HG03159 (cell line): ENCODE data around the gene TMEM63A.
"Not testable (repeated sequence)": the region's sequence is repeated elsewhere in the genome, so short reads cannot be mapped to it uniquely, and the experiment has no call there.

ENCODE experiments used
- ATAC-seq: cut with Tn5 transposase; IDR thresholded peaks from one replicate; pipeline ENCODE4 v1.9.1; 2021; ENCODE audit warnings: mild to moderate bottlenecking, moderate library complexity; ENCODE audit not compliant: unreplicated experiment

The TMEM63A gene

DNA sequence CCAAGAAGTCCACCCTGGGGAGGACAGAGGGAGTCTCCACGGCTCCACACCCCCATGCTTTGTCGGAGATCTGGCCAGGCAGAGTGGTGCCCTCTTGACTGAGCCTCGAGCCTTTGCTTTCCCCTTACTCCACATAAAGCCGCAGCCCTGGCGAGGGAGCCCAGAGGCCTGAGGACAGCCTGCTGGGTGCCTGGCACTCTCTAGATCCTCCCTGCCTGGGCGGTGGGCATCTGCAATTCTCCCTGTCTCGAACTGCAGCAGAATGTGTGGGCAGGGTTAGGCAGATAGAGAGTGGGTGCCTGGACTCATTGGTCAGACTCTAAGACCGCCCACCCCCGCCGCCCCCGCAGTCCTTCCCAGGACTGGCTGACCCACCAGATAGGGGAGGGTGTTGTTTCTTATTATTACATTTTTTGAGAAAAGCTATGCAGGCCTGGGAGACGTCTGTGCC, 58.3 kb downstream of the TMEM63A start:
- no peak for ATAC-seq

- ATAC-seq: no peak
Observed at GRCh38 chr1:225822655-225823403, 59.4 kb downstream of the TMEM63A start.

- ATAC-seq: no peak
Observed at GRCh38 chr1:225820522-225821120, 61.6 kb downstream of the TMEM63A start.

DNA sequence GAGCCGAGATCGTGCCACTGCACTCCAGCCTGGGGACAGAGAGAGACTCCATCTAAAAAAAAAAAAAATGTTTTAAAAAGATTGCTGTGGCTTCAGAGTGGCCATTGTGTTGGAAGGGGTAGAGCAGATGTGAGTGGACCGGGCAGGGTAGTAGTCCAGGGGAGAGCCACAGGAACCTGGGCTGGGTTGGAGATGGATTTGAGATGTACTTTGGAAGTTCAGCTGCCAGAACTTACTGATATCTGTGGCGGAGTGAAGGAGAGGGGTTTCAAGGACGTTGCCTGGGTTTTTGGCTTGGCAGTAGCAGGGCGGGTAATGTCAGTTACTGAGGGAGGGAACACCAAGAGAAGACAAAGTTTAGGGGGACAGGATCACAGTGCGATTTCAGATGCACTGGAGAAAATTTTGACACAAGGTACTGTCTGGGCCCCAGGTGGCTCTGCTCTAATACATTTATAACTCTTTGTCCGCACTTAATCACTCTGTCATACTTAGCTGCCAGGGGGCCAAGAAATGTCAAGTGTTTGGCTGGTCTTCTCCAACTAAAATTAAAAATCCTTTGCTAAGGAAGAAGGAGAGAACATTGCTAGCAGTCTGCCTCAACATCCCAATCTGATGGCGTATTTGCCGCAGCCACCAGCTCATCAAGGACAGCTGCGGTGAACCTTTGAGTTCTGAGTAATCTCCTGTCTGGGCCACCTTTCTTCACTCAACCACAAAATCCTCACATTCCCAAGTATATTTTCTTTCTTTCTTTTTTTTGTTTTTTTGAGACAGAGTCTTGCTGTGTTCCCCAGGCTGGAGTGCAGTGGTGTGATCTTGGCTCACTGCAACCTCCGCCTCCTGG, 62.6 kb downstream of the TMEM63A start:
- ATAC-seq: no peak

GRCh38 chr1:225818229-225818628, 64.0 kb downstream of the TMEM63A start:
- no peak for ATAC-seq

DNA sequence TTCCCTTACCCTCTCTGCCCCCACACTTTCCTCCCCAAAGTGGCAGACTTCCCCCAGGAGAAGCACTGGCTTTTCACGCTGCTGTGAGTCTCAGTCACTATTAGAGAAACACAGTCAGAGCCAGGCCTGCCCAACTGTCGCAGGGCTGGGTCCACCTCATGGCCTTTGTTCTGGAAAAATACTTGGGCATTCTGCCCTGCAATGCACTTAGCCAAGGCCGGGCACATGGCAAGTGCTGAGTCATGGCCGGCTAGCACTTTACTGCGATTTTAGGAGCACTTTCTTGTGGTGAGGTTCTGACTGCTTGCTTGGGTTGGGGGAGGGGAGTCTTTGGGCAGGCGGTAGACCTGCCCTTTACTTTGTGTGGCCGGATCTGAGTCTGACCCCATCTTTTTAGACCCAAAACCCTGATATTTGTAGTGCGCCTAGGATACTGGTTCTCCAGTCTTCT, 64.5 kb downstream of the TMEM63A start:
- no peak for ATAC-seq

DNA sequence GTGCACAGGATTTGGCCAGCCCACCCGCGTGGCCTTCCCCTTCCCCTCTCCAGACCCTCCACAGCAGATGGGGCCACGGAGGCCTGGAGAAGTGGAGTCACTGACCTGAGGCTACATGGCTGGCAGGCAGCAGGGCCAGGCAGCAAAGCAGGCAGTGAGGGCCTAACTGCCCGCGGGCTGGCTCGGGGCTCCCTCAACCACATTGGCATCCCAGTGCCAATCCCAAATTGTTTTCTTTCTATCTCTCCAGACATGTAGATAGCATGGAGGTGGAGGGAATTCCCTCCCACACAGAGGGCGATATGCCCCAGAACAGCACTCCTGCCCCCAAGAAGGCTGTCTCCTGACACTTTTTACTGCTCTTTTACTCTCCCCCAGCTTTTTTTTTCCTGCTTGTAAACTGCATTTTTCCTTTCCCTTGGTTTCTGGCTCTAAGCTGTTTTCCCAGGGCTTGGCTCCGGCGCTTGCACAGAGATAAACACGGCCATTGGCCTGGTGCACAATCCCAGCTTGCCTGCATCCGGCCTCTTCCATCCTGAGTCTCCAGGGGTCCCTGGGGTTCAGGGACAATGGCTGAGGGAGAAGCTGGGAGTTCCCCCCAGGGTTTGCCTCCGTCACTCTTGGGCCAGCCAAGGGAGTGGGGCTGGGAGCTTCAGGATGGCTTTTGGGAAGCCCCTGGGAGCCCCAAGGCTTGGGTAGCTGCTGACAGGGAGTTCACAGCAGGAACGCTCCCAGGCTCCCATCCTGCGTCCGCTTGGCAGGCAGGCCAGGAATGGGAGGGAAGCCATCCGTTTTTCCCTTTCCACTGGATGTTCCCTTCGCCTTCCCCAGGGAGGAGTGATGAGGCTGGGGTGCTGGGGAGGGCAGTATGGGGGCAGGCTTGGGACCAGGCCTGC, 65.3 kb downstream of the TMEM63A start:
- ATAC-seq: no peak

DNA sequence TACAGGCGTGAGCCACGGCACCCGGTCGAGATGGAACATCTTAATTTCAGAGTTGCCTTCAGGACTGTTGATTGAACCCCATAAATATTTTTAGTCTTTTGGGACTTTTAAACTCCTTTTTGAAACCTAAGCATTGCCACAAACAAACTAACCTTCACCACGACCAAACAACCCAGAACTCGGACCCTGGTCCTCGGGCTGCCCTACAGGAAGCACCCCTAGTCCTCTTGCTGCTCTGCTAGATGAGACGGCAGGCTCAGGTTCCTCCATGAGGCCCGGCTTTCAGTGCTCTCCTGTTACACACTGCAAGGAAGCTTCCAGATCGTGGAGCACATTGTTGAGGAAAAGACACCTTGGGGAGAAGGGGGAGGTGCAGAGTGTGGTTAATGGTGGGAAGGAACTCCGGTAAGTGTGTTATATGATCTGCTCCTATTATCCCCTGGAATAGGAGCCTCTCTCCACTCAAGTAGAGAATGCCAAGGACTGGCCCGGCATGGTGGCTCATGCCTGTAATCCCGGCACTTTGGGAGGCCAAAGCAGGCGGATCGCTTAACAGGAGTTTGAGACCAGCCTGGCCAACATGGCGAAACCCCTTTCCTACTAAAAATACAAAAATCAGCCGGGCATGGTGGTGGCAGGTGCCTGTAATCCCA, 66.5 kb downstream of the TMEM63A start:
- ATAC-seq: no peak

- ATAC-seq: not testable (repeated sequence)
Observed at GRCh38 chr1:225815090-225815489, 67.1 kb downstream of the TMEM63A start.

DNA sequence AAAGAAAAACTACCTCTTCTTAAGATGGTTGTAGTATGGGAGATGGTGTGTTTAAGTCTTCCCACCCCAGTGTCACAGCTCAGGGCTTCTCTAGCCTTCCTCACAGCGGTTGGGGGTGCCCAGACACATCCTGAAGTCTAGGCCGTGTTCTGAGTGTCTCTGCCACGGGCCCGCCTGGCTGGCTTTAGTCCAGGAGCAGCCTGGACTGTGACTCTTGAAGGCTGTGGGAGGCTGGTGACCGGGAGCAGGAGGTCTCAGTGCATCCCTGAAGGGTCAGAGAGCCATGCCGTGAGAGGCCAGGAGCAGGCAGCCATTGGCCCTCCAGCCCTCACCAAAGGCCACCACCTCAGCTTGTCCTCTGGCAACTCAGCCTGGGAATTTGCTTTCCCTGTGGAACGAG, 67.8 kb downstream of the TMEM63A start:
- no peak for ATAC-seq

GRCh38 chr1:225813214-225813964, 68.8 kb downstream of the TMEM63A start:
- no peak for ATAC-seq

DNA sequence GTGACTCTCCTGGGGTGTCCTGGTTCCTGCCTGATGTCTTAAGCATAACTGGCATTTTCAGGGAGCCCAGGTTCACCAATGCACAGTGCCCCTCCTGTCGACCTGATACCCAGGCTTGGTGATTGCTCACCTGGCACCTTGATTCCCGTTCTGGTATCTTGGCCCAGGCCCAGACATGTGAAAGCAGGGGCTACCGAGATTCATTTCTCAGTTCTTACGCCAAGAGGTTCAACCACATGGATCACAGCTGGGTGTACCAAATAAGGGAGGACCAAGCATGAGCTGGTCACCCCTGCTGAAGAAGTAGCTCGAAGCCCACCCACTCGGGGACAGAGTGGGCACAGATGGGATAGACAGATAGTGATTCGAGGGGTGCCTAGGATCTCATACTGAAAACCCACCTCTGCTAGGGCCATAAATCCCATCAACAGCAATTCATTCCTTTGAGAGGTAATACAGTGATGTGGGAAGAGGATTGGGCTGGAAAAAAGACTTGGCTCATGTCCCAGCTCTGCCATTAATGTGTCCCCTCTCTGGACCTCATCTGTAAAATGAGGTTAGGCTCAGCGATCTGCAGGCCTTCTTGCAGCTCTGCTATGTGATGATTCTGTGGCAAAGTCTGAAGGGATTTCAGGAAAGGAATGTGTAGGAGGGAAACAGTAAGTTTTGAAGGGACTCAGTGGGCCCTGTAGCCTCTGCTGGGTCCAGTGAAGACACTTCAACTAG, 69.5 kb downstream of the TMEM63A start:
- ATAC-seq: no peak

GRCh38 chr1:225811622-225812487, 70.3 kb downstream of the TMEM63A start:
- no peak for ATAC-seq

GRCh38 chr1:225810579-225811538, 71.3 kb downstream of the TMEM63A start:
- not testable (repeated sequence) for ATAC-seq

GRCh38 chr1:225809842-225810578, 72.2 kb downstream of the TMEM63A start, which contains the start of gene EPHX1:
Gene EPHX1 (plus strand): TSS chr1:225810124. CDS start chr1:225828730, 18,606 bp downstream.
- peak; percentile 91 for ATAC-seq

DNA sequence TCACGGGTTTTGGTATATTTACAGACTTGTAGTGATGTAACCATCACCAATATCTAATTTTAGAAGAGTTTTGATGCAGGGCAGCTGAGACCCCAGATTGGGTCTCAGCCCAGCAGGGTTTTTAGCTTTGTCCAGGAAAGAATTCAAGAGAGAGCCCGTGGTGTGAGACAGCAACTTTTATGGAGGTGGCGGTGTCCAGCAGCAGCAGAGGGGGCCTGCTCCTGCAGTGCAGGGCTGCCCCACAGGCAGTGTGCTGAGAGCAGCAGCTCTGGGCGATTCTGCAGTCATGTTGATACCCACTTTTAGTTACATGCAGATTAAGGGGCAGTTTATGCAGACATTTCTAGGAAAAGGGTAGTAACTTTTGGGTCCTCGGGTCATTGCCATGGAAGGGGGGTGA, 74.0 kb downstream of the TMEM63A start:
- ATAC-seq: no peak
